Activated CD8-positive, alpha-beta memory T cell treated with anti-CD3 and anti-CD28 coated beads, Interleukin-2, amount 50 U/mL, for 24 hours (primary cell): ENCODE data around the gene COQ4.
A peak's percentile ranks its signal among the peaks of the same experiment; 100 is the strongest.
"Not testable (repeated sequence)": the region's sequence is repeated elsewhere in the genome, so short reads cannot be mapped to it uniquely, and the experiment has no call there.

Experiments
- DNase-seq: peaks from one replicate; pipeline ENCODE4 v3.0.0-alpha.2; 2020; ENCODE audit errors: extremely low read depth

The COQ4 gene

GRCh38 chr9:128322404-128323211 is at the start of gene COQ4, which contains the start of gene TRUB2:
Gene COQ4 (plus strand): TSS chr9:128322839. CDS start chr9:128322859, 20 bp downstream.
Gene TRUB2 (minus strand): TSS chr9:128322447. CDS start chr9:128322408, 39 bp downstream.
- DNase-seq, result peak; percentile 82

- no peak for DNase-seq
Measured at GRCh38 chr9:128274245-128274644, 48.4 kb upstream of the COQ4 start.

- no peak for DNase-seq
Measured at GRCh38 chr9:128275198-128276007, 47.2 kb upstream of the COQ4 start, which contains the start of gene GOLGA2. Gene GOLGA2 (minus strand): TSS chr9:128276007. CDS start chr9:128275976, 31 bp downstream.

GRCh38 chr9:128276008-128276573 is 46.5 kb upstream of the COQ4 start, which contains the start of gene SWI5:
Gene SWI5 (plus strand): TSS chr9:128276276.
- DNase-seq, result peak; percentile 100

GRCh38 chr9:128276574-128277270 is 45.9 kb upstream of the COQ4 start:
- DNase-seq, result no peak

- not testable (repeated sequence) for DNase-seq
Measured at GRCh38 chr9:128279088-128280073, 43.3 kb upstream of the COQ4 start.

GRCh38 chr9:128280084-128280622 is 42.5 kb upstream of the COQ4 start:
- no peak for DNase-seq

GRCh38 chr9:128282500-128282899 is 40.1 kb upstream of the COQ4 start:
- no peak for DNase-seq

- no peak for DNase-seq
Measured at GRCh38 chr9:128285033-128285784, 37.4 kb upstream of the COQ4 start.

- no peak for DNase-seq
Measured at GRCh38 chr9:128286440-128286839, 36.2 kb upstream of the COQ4 start.

GRCh38 chr9:128288273-128289004 is 34.2 kb upstream of the COQ4 start:
- DNase-seq, result no peak

GRCh38 chr9:128292009-128292408 is 30.6 kb upstream of the COQ4 start:
- DNase-seq, result no peak

GRCh38 chr9:128293091-128293490 is 29.5 kb upstream of the COQ4 start:
- no peak for DNase-seq

- no peak for DNase-seq
Measured at GRCh38 chr9:128294142-128294541, 28.5 kb upstream of the COQ4 start.

- no peak for DNase-seq
Measured at GRCh38 chr9:128296340-128297220, 26.1 kb upstream of the COQ4 start.

- no peak for DNase-seq
Measured at GRCh38 chr9:128297221-128297773, 25.3 kb upstream of the COQ4 start.
